Astrocyte of the hippocampus (primary cell): Measurements from ENCODE around the gene THOC5.
A peak's percentile ranks its signal among the peaks of the same experiment; 100 is the strongest.
"Not testable (repeated sequence)": the region's sequence is repeated elsewhere in the genome, so short reads cannot be mapped to it uniquely, and the experiment has no call there.

Experiments used
- DNase-seq: peaks from one replicate; pipeline ENCODE4 v3.0.0; 2011; ENCODE audit warnings: low read depth, low spot score

The THOC5 gene

GRCh38 chr22:29510542-29510941 is 43.0 kb downstream of the THOC5 start:
- no peak for DNase-seq

DNA sequence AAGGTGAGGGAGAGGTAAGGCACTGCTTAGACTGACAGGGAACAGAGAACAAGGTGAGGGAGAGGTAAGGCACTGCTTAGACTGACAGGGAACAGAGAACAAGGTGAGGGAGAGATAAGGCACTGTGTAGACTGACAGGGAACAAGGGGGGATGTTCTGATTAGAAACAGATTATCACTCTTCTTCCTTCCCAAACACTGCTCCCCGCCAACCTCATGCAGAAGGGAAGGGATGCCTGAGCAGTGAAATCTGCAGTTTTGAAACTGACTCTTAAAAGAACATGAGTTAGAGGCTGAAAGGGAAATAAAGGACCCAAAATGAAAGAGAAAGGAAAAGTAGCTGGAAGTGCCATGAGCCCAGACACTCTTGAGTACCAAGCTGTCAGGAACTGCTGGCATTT is 43.7 kb downstream of the THOC5 start:
- DNase-seq = no peak

DNA sequence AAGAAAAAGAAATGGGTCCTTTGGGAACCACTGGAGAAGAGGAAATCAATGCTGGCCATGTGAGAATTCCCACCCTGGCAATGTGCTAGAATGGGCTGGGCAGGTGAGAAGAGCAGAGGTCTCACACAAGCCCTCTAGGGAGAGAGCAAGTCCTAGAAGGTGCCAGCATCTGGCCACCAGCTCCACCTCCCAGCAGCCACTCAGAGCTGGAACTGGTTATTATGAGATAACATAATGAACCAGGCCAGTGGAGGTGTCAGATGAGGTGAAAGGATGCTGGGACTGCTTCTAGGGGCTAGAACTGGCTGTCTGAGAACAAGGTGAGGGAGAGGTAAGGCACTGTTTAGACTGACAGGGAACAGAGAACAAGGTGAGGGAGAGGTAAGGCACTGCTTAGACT is 44.3 kb downstream of the THOC5 start:
- no peak for DNase-seq

- peak; percentile 76 for DNase-seq
Measured at GRCh38 chr22:29503811-29504372, 49.7 kb downstream of the THOC5 start.

DNA sequence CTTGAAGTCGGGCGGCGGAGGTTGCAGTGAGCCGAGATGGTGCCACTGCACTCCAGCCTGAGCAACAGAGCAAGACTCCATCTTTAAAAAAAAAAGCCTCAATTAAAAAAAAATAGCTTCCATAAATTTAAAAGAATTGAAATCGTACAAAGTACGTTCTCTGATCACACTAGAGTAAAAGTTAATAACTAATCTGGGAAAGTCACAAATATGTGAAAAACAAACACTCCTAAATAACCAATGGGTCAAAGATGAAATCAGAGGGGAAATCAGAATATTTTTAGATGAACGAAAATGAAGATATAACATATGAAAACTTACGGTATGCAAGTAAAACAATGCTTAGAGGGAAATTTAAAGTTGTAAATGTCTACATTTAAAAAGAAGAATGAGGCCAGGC is 53.7 kb downstream of the THOC5 start:
- no peak for DNase-seq

DNA sequence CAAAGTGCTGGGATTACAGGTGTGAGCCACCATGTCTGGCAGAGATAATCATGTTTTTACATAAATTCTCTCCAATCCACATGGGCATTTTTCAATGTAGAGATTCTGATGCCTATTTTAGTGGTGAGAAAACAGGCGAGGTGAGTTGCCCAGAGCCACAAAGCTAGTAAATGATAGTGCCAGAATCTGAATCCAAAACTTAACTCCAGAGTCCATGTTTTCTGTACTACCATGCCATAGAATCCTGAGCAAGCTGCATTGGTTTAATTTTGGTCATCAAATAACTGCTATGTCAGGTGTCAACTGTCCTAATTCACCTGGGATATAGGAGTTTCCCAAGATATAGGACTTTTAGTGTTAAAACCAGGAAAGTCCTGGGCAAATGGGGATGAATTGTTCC is 59.9 kb downstream of the THOC5 start:
- no peak for DNase-seq

DNA sequence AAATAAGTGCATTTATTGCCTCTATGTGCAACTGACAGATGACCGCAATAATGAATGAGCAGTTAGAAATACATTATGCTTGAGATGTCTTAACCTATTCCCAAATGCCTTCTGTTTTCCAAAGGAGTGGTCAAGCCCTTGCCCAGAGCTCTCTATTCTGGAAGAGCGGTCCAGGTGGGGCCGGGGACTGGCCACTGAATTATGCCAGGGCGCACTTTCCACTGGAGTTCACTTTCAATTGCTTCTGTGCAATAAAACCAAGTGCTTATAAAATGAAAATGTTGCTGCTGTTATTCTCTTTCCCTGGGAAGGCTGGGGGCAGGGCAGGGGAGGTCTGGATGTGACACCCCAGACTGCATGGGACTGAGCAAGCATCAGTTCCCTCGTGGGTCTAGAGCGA is 62.5 kb downstream of the THOC5 start:
- DNase-seq = no peak

DNA sequence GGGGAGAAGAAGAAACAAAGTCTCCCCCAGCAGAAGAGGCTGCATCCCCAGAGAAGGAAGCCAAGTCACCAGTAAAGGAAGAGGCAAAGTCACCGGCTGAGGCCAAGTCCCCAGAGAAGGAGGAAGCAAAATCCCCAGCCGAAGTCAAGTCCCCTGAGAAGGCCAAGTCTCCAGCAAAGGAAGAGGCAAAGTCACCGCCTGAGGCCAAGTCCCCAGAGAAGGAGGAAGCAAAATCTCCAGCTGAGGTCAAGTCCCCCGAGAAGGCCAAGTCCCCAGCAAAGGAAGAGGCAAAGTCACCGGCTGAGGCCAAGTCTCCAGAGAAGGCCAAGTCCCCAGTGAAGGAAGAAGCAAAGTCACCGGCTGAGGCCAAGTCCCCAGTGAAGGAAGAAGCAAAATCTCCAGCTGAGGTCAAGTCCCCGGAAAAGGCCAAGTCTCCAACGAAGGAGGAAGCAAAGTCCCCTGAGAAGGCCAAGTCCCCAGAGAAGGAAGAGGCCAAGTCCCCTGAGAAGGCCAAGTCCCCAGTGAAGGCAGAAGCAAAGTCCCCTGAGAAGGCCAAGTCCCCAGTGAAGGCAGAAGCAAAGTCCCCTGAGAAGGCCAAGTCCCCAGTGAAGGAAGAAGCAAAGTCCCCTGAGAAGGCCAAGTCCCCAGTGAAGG is 64.3 kb downstream of the THOC5 start:
- not testable (repeated sequence) for DNase-seq

- no peak for DNase-seq
Measured at GRCh38 chr22:29487426-29487986, 66.1 kb downstream of the THOC5 start.

GRCh38 chr22:29485448-29485847 is 68.1 kb downstream of the THOC5 start:
- DNase-seq = no peak

DNA sequence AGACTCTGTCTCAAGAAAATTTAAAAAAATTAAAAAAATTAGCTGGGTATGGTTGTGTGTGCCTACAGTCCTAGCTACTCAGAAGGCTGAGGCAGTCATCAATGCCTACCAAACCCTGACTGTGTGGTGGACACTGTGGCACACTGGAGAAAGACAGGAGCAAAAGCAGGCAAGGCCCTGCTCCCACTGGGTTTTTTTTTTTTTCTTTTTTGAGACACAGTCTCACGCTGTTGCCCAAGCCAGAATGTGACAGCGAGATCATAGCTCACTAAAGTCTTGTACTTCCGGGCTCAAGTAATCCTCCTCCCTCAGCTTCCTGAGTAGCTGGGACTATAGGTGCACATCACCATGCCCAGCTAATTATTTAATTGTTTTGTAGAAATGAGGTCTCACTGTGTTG is 68.9 kb downstream of the THOC5 start:
- DNase-seq = no peak

GRCh38 chr22:29483254-29483653 is 70.3 kb downstream of the THOC5 start:
- DNase-seq = no peak

DNA sequence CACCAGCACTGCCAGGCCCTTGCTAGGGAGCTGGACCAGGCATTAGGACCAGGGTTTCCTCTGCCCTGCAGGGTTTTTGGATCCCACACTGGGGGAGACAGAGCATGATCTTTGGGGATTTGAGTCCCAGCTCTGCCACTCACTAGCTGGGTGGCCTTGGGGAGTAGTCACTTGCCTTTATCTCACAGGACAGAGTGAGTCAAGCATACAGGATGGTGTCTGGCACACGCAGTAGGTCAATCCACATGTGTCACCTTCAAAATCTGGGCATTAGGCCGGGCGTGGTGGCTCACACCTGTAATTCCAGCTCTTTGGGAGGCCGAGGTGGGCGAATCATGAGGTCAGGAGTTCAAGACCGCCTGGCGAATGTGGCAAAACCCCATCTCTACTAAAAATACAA is 70.8 kb downstream of the THOC5 start:
- DNase-seq = no peak

GRCh38 chr22:29482253-29482652 is 71.3 kb downstream of the THOC5 start:
- DNase-seq = no peak

DNA sequence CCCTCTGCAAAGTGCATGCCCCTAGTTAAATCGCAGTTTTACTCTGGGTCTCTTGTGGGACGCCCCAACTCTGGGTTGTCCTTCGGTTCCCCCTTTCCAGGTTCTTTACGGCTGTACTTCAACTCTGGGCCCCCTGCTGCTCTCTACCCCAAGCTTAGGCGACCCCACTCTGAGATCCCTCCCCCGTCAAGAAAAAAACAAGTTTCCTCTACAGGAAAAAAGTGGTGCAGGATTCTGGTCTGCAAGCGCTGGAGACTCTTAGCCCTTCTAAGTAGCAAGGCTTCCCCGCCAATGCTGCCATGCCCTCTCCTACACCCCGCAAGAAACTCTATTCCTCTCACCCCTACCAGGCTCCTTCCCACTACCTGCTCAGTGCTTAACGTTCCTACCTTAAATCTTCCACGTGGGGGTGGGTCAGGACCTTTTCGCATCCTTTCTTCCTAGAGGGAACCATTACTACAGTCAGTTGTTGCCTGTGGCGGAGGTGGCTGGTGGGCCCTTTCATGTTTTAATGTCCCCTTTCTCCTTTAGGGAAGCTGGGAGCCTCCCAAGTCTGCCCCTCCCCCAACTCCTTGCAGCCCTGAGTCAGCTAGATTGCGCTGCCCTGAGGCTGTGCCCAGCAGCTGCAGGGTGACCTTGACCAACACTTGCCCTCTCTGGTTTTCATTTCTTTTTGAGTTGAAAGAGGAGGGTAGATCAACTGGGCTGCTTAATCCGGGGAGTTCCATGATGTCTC is 72.1 kb downstream of the THOC5 start:
- DNase-seq = peak; percentile 13

GRCh38 chr22:29480512-29481264 is 72.9 kb downstream of the THOC5 start:
- DNase-seq = peak; percentile 75

DNA sequence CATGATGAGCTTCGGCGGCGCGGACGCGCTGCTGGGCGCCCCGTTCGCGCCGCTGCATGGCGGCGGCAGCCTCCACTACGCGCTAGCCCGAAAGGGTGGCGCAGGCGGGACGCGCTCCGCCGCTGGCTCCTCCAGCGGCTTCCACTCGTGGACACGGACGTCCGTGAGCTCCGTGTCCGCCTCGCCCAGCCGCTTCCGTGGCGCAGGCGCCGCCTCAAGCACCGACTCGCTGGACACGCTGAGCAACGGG is 73.4 kb downstream of the THOC5 start:
- no peak for DNase-seq

DNA sequence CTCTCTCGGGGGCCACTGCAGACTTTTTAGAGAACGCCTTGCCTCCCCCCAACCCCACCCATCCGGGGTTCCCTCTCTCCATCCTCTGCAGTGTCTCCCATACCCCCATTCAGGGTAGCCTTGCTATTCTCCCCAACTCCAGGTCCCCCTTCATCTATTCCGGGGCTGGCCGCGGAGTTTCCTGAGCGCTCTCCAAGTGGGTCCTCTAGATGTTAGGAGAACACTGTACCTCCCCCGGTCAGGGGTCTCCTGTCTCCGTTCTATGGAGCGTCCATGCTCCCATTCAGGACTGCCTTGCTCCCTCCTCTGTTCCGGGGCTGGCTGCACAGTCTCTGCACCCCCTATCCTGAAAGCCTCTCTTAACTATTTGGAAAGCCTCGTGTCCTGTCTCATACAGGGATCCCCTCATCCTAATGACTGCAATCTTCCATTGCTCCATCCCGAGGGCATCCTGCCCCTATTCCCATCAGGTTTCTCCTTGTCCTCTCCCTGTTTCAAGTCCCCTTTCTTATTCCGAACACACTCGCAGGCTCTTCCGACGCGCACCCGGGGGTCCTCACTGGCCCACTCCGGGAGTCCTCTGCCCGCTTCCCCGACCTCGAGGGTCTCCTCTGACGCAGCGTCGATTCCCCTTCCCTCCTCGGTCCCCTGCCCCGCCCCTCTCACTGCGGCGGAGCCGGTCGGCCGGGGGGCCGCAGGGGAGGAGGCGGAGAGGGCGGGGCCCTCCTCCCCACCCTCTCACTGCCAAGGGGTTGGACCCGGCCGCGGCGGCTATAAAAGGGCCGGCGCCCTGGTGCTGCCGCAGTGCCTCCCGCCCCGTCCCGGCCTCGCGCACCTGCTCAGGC is 73.9 kb downstream of the THOC5 start, which contains the start of gene NEFH:
Gene NEFH (plus strand): TSS at position 802 of the 845 bp plus-strand sequence. CDS start 45 bp downstream, outside the sequence.
- DNase-seq = peak; percentile 5

DNA sequence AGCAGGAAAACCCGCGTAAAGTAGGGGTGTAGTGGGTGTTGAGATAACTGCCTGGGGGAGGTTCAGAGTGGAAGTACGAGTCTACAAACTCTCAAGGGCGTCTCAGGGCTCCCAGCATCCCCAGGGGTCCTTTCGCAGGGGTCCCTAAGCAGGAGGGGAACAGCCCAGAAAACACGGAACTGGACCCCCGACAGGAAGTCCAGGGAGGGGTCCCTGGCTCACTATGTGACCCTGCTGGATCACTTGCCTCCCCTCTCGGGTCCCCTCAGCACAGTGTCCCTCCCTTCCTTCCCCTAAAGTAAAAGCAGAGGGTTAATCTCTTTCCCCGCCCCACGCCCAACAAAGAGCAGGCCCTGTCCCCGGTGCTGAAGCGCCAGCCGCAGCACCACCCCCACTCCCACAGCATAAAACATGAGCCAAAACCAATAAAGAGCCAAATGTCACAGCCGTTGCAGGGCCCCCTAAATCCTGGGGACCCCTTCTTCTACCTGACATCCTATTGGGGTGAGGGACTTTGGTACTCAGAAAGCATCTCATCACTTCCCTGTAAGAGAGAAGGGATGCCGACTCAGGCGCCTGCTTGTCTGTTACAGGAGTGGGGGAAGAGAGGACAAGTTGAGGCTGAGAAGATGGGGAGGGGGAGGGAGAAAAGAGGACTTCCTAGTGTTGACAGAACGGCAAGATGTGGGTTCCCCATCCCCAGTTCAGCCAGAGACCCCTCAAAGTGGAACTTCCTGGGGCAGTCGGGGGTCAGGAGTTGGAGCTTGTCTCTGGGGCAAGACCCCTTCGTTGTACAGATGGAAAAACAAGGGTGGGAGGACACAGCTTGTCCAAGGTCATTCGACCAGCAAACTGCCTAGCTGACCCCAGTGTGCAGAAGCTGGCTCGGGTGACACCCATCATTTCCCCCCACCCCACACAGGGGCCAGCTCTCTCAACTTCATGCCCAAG is 75.0 kb downstream of the THOC5 start:
- DNase-seq = peak; percentile 60

DNA sequence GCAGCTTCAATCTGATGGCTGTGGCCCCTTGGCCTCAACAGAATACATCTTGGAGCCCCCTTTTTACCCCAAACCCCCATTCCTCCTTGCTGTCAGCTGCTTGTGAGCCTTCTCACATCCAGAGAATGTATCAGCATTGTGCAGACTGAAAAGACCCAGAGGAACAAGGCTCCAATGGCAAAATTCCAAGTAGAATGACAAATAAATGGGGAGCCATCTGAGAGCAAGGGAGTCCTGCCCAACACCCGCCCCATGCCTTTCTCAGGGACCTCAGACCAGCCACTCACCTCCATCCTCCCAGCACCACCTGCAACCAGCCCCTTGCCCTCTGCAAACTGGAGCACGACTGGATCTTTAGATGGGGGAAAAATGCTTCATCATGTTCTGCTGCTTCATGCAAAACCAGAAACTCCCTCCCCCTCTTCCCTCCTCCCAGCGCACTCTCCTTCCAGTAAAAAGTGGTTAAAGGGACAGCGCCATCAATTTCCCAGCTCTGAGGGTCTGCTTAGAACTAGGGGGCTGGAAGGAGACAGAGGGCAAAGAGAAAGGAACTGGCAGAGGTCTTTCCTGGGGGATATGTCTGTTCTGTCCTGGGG is 75.7 kb downstream of the THOC5 start:
- no peak for DNase-seq
